H1 (cell line): Measurements from ENCODE around the gene ALPI. TPM values are rescaled to one million over a fixed set of nuclear protein-coding genes. Genes with fewer than 3 reads are reported as not detected.
A peak's percentile ranks its signal among the peaks of the same experiment; 100 is the strongest.

ENCODE experiments used
- CTCF ChIA-PET: fragments of 300-600 bp; sonication (Branson Sonifier 250); formaldehyde crosslinking; loops from one replicate; lab custom pipeline; 2021; ENCODE audit not compliant: partially characterized antibody; lab: Charles Lee
- POLR2A ChIA-PET: fragments of 300-600 bp; sonication (Branson Sonifier 250); formaldehyde crosslinking; loops from one replicate; lab custom pipeline; 2021; ENCODE audit warnings: inconsistent platforms; ENCODE audit not compliant: partially characterized antibody; lab: Charles Lee
- DNase-seq, 2 experiments: peaks; one replicate each; pipeline versions ENCODE4 v3.0.0 to v3.0.0-alpha.2; 2010 to 2022; ENCODE audit warnings: low spot score in 2 of 2, low read depth in 1 of 2, mixed read lengths in 1 of 2
- FAIRE-seq: peaks from 2 replicates; lab custom pipeline; 2011; peaks lifted over from hg19 to GRCh38; lab: Jason Lieb, UNC
- H2AFZ ChIP-seq: 2 replicates; pipeline ENCODE4 v1.8.1; 2012; ENCODE audit warnings: low read length, inconsistent platforms
- H2AK5ac ChIP-seq: 2 replicates; pipeline ENCODE4 v1.6.1; 2013; ENCODE audit warnings: low read depth, low read length
- H2BK120ac ChIP-seq: replicated peaks from 2 replicates; pipeline ENCODE3; 2013; ENCODE audit warnings: low read depth, low read length, inconsistent platforms
- H2BK12ac ChIP-seq: 2 replicates; pipeline ENCODE4 v1.6.1; 2013; ENCODE audit warnings: low read depth, low read length
- H2BK15ac ChIP-seq: 2 replicates; pipeline ENCODE4 v1.6.1; 2013; ENCODE audit warnings: low read length
- H2BK20ac ChIP-seq: 2 replicates; pipeline ENCODE4 v1.6.1; 2013; ENCODE audit warnings: low read length
- H2BK5ac ChIP-seq: 2 replicates; pipeline ENCODE4 v1.6.1; 2013; ENCODE audit warnings: low read depth, low read length
- H3K14ac ChIP-seq: 2 replicates; pipeline ENCODE4 v1.6.1; 2013; ENCODE audit warnings: inconsistent platforms; ENCODE audit not compliant: insufficient read length
- H3K18ac ChIP-seq: 2 replicates; pipeline ENCODE4 v1.6.1; 2013; ENCODE audit warnings: low read length; ENCODE audit errors: extremely low read depth
- H3K23ac ChIP-seq: 2 replicates; pipeline ENCODE4 v1.6.1; 2013; ENCODE audit warnings: inconsistent platforms; ENCODE audit not compliant: insufficient read length
- H3K23me2 ChIP-seq: 2 replicates; pipeline ENCODE4 v1.6.1; 2013; ENCODE audit warnings: low read depth, low read length
- H3K27ac ChIP-seq: 2 replicates; pipeline ENCODE4 v1.6.1; 2011; ENCODE audit warnings: low read depth, low read length, inconsistent platforms
- H3K27me3 ChIP-seq, 4 experiments: replicated peaks in 1 of 4; 1 replicate in 1 of 4; 2 replicates in 3 of 4; pipeline versions ENCODE4 v1.6.1 to v1.8.1; 2011 to 2013; ENCODE audit warnings: low read length in 3 of 4, mild to moderate bottlenecking in 3 of 4, inconsistent platforms in 2 of 4, mixed read lengths in 2 of 4, moderate library complexity in 1 of 4; ENCODE audit not compliant: control insufficient read depth in 3 of 4, insufficient read depth in 3 of 4; ENCODE audit errors: extremely low read depth in 1 of 4
- H3K36me3 ChIP-seq, 4 experiments: 2 replicates each; pipeline versions ENCODE4 v1.6.1 to v1.8.1; 2011 to 2013; ENCODE audit warnings: mild to moderate bottlenecking in 4 of 4, low read length in 3 of 4, moderate library complexity in 2 of 4, control low read depth in 1 of 4, inconsistent platforms in 1 of 4; ENCODE audit not compliant: insufficient read depth in 4 of 4, control insufficient read depth in 2 of 4
- H3K4ac ChIP-seq: replicated peaks from 2 replicates; pipeline ENCODE3; 2013; ENCODE audit warnings: low read length, low read depth, mixed read lengths, inconsistent platforms; ENCODE audit not compliant: insufficient read length
- H3K4me1 ChIP-seq, 4 experiments: replicated peaks in 1 of 4; 1 replicate in 1 of 4; 2 replicates in 3 of 4; pipeline versions ENCODE4 v1.6.1 to v1.8.1; 2011 to 2013; ENCODE audit warnings: low read length in 3 of 4, inconsistent platforms in 2 of 4, mixed read lengths in 1 of 4; ENCODE audit not compliant: insufficient read depth in 4 of 4, control insufficient read depth in 3 of 4
- H3K4me2 ChIP-seq, 2 experiments: 2 replicates each; pipeline versions ENCODE4 v1.6.1 to v1.8.1; 2011 to 2013; ENCODE audit warnings: low read depth in 2 of 2, low read length in 2 of 2, control low read depth in 1 of 2, inconsistent platforms in 1 of 2, mild to moderate bottlenecking in 1 of 2; ENCODE audit not compliant: insufficient read depth in 1 of 2
- H3K4me3 ChIP-seq, 4 experiments: fragments of 200-600, 300-600 bp in 1 of 4; sonication (generic), shearing (Covaris generic), sonication (Bioruptor Twin) in 1 of 4; 2 replicates each; pipeline versions ENCODE4 v1.5.1 to v1.8.1; 2011 to 2016; ENCODE audit warnings: low read length in 4 of 4, low read depth in 3 of 4, control low read depth in 2 of 4, inconsistent platforms in 2 of 4, mild to moderate bottlenecking in 2 of 4, mixed read lengths in 1 of 4, moderate library complexity in 1 of 4; ENCODE audit not compliant: insufficient read depth in 2 of 4; ENCODE audit errors: extremely low read depth in 1 of 4
- H3K56ac ChIP-seq: replicated peaks from 2 replicates; pipeline ENCODE3; 2013; ENCODE audit warnings: low read depth, mild to moderate bottlenecking, mixed read lengths, low read length, inconsistent platforms; ENCODE audit not compliant: insufficient read length
- H3K79me1 ChIP-seq: 2 replicates; pipeline ENCODE4 v1.6.1; 2013; ENCODE audit warnings: low read depth, low read length, control low read depth
- H3K79me2 ChIP-seq, 2 experiments: 2 replicates each; pipeline versions ENCODE4 v1.6.1 to v1.8.1; 2012 to 2013; ENCODE audit warnings: low read length in 2 of 2, mild to moderate bottlenecking in 2 of 2, inconsistent platforms in 1 of 2; ENCODE audit not compliant: insufficient read depth in 2 of 2, control insufficient read depth in 1 of 2
- H3K9ac ChIP-seq, 4 experiments: replicated peaks in 1 of 4; 1 replicate in 1 of 4; 2 replicates in 3 of 4; pipeline versions ENCODE4 v1.6.1 to v1.8.1; 2011 to 2013; ENCODE audit warnings: low read depth in 3 of 4, low read length in 3 of 4, control low read depth in 2 of 4, mild to moderate bottlenecking in 2 of 4, moderate library complexity in 2 of 4, inconsistent platforms in 1 of 4; ENCODE audit errors: extremely low read depth in 1 of 4
- H3K9me3 ChIP-seq, 2 experiments: 2 replicates each; pipeline versions ENCODE4 v1.6.1 to v1.8.1; 2012 to 2013; ENCODE audit warnings: mild to moderate bottlenecking in 2 of 2, moderate library complexity in 2 of 2, control low read depth in 1 of 2, inconsistent platforms in 1 of 2, low read depth in 1 of 2, low read length in 1 of 2, mixed read lengths in 1 of 2; ENCODE audit not compliant: insufficient read depth in 2 of 2
- H4K20me1 ChIP-seq, 2 experiments: replicated peaks in 1 of 2; 2 replicates each; pipeline versions ENCODE3 to v1.8.1; 2011 to 2013; ENCODE audit warnings: inconsistent platforms in 2 of 2, low read length in 2 of 2, mild to moderate bottlenecking in 1 of 2; ENCODE audit not compliant: insufficient read depth in 2 of 2, control insufficient read depth in 1 of 2
- H4K5ac ChIP-seq: 2 replicates; pipeline ENCODE4 v1.6.1; 2013; ENCODE audit warnings: low read length, low read depth, mixed read lengths, inconsistent platforms; ENCODE audit not compliant: insufficient read length
- H4K8ac ChIP-seq: 2 replicates; pipeline ENCODE4 v1.8.0; 2013; ENCODE audit warnings: mild to moderate bottlenecking, moderate library complexity, low read length, inconsistent platforms; ENCODE audit not compliant: insufficient read depth; ENCODE audit errors: extremely low read depth
- H4K91ac ChIP-seq: replicated peaks from 2 replicates; pipeline ENCODE3; 2013; ENCODE audit warnings: low read length, mixed read lengths, inconsistent platforms; ENCODE audit not compliant: insufficient read length
- ATF3 ChIP-seq: IDR thresholded peaks from 2 replicates; pipeline ENCODE4 v1.6.1; 2011; ENCODE audit warnings: low read depth, mild to moderate bottlenecking, low read length; ENCODE audit not compliant: insufficient read depth
- CHD2 ChIP-seq: IDR thresholded peaks from 2 replicates; pipeline ENCODE4 v1.6.1; 2012; ENCODE audit warnings: low read length, improper control_type of control experiment
- CREB1 ChIP-seq: IDR thresholded peaks from 2 replicates; pipeline ENCODE4 v1.6.1; 2012; ENCODE audit warnings: inconsistent platforms
- EP300 ChIP-seq, 2 experiments: IDR thresholded peaks; 1 replicate in 1 of 2; 2 replicates in 1 of 2; pipeline ENCODE4 v1.6.1; 2011 to 2012; ENCODE audit warnings: low read depth in 2 of 2, low read length in 2 of 2, mild to moderate bottlenecking in 2 of 2, borderline replicate concordance in 1 of 2, inconsistent platforms in 1 of 2, moderate library complexity in 1 of 2
- FOSL1 ChIP-seq: IDR thresholded peaks from 2 replicates; pipeline ENCODE4 v1.6.1; 2011; ENCODE audit warnings: mild to moderate bottlenecking, low read depth, low read length, moderate library complexity; ENCODE audit not compliant: insufficient read depth
- HDAC2 ChIP-seq, 2 experiments: fragments of 300-600 bp in 1 of 2; sonication (generic) in 1 of 2; IDR thresholded peaks; 2 replicates each; pipeline ENCODE4 v1.6.1; 2011 to 2012; ENCODE audit warnings: low read depth in 2 of 2, low read length in 2 of 2, mild to moderate bottlenecking in 2 of 2, moderate library complexity in 2 of 2, borderline replicate concordance in 1 of 2, inconsistent platforms in 1 of 2
- HDAC6 ChIP-seq: IDR thresholded peaks from one replicate; pipeline ENCODE4 v1.7.1; 2012; ENCODE audit warnings: low read depth, mild to moderate bottlenecking, inconsistent platforms, low read length, moderate library complexity
- KDM5A ChIP-seq: fragments of 200-600 bp; IDR thresholded peaks from 2 replicates; pipeline ENCODE4 v1.7.1; 2012; ENCODE audit warnings: mild to moderate bottlenecking, low read length, inconsistent platforms, mixed read lengths
- RBBP5 ChIP-seq: IDR thresholded peaks from 2 replicates; pipeline ENCODE4 v1.7.1; 2012; ENCODE audit warnings: low read depth, mild to moderate bottlenecking, inconsistent platforms, low read length, moderate library complexity, borderline replicate concordance
- SAP30 ChIP-seq: fragments of 300-600 bp; sonication (generic); IDR thresholded peaks from 2 replicates; pipeline ENCODE4 v1.7.1; 2012; ENCODE audit warnings: low read length, moderate library complexity, mild to moderate bottlenecking, inconsistent platforms; ENCODE audit not compliant: insufficient read depth, insufficient replicate concordance
- WGBS, 2 experiments: shearing (Covaris generic) in 1 of 2; methylation state at CpG; one replicate each; pipeline versions ENCODE4 v1.1.6 to v1.1.7; 2013 to 2015; ENCODE audit warnings: low lambda C conversion rate in 2 of 2, mixed read lengths in 2 of 2, inconsistent platforms in 1 of 2, low coverage in 1 of 2, missing lambda C conversion rate in 1 of 2; ENCODE audit not compliant: insufficient replicate concordance in 2 of 2, insufficient coverage in 1 of 2, insufficient read length in 1 of 2; ENCODE audit errors: extremely low coverage in 1 of 2, missing lambda C conversion rate in 1 of 2; 5-methylcytosine and 5-hydroxymethylcytosine counted together
- polyA plus RNA-seq, 7 experiments: library from polyadenylated mRNA; depleted of rRNA in 3 of 7; stranded (reverse) in 5 of 7; unstranded in 2 of 7; fragments of >200 nt in 5 of 7; fragments of 200-250 nt in 2 of 7; gene quantifications; 1 replicate in 5 of 7; 2 replicates in 1 of 7; 4 replicates in 1 of 7; pipeline versions ENCODE4 v1.2.1 to v1.2.3, GENCODE V29; 2011 to 2013; ENCODE audit warnings: missing spikeins in 2 of 7, mixed read lengths in 2 of 7
- total RNA-seq: library from RNA; stranded (reverse); fragmentation: NEBNext Ultra II Directional; extraction: Animal tissue kit (Norgen Biotek cat#: 25700); gene quantifications from 2 replicates; pipeline ENCODE4 v1.2.1, GENCODE V29; 2021

ALPI gene
- total and polyA plus RNA-seq, 2 of the 8 experiments (the other 6 are each of a cell fraction or from before 2014, with no cell fraction given) = not detected

DNA sequence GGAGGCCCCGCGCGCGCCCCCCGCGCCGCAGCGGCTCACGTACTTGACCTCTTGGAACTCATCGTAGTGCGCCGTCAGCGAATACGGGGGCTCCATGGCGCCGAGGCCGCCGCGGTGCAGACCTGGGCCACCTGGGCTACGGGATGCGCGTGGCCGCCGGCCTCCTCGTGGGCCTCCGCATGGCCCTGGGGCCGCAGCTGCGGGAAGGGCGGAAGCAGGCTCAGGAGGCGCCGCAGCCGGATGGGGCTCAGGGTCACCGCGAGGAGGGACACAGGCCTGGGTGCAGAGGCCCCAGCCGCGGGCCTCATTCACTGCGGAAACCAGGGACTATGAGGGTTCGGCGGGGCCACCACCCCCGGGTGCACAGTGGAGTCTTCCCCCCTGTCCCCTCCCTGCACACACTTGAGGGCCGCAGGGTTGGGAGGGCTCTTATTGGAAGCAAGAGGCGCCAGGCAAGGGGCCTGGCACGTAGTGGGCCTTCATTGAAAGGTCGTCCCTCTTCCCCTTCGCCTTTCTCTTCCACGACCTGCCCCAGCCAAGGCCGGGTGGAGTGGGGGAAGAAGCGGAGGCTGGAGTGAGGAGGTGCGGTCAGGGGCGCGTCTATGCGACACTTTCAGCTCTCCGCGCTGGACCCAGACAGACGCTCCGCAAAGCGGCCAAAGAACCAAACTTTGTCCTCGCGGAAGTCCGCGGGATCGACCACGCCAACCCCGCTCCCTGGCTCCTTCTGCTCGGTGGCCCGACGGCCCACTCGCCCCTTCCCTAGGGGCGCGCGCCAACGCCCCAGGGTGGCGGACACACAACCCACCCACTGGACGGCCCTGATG lies 30.8 kb downstream of the ALPI start:
- Histone ChIP-seq H2BK120ac (no peak overlapping the region), H3K23ac (no peak overlapping the region), H2AK5ac (no peak overlapping the region), H3K14ac (no peak overlapping the region), H3K4me3 (peak overlapping the region; percentile 26 to 62 (median 37)), H3K23me2 (peaks cover 12% of the 10 kb centered on the region; the same call in 1 of the 2 replicates), H3K79me2 (no peaks in the 10 kb centered on the region), H3K36me3 (peaks cover 0 to 11% (median 0%) of the 10 kb centered on the region in 4 experiments; a peak in 1 of 8 replicates), H3K18ac (no peak overlapping the region), H2AFZ (no peak overlapping the region), H3K27me3 (peaks cover 35 to 58% (median 50%) of the 10 kb centered on the region in 4 experiments), H4K91ac (no peak overlapping the region), H3K4me1 (peaks cover 0 to 40% (median 22%) of the 10 kb centered on the region in 4 experiments; a peak in 6 of 7 replicates), H2BK20ac (peak overlapping the region; percentile 34; the same call in 1 of the 2 replicates), H3K4me2 (peak overlapping the region; percentile 56 to 79), H4K20me1 (peaks cover 6 to 13% of the 10 kb centered on the region in 2 experiments), H3K9ac (no peak overlapping the region), H2BK5ac (no peak overlapping the region), H3K4ac (no peak overlapping the region), H3K27ac (no peak overlapping the region), H2BK15ac (no peak overlapping the region), H4K8ac (peak overlapping the region; percentile 83), H4K5ac (no peak overlapping the region), H3K56ac (no peak overlapping the region), H3K9me3 (no peaks in the 10 kb centered on the region; a peak in 1 of 4 replicates), H3K79me1 (no peaks in the 10 kb centered on the region), H2BK12ac (peak overlapping the region; percentile 5; the same call in 1 of the 2 replicates)
- DNase-seq (no peak), FAIRE-seq (no peak)
- CTCF ChIA-PET = interaction anchor here (0.9 to 3.4 kb wide), 6 partner anchors 13 to 153 kb away, joined by 3 to 17 read pairs (median 3); no protein-coding TSS in a partner anchor
- 5% methylated on average over 45 of the region's 74 CpGs; no CpG with 5 or more reads in 1 of the 2 experiments for WGBS, 2 experiments
- POLR2A ChIA-PET = interaction anchor here (1.2 to 1.6 kb wide), 2 partner anchors 9 to 35 kb away, joined by 4 to 5 read pairs; no protein-coding TSS in a partner anchor
- TF ChIP-seq RBBP5 (peak; percentile 17; the same call in 1 of the 2 replicates), SAP30 (no peak), KDM5A (no peak), CHD2 (no peak), ATF3 (no peak), CREB1 (no peak), HDAC2 (IDR thresholded peaks at IDR 0.05; ENCODE audit: borderline replicate concordance in 1 of 2, low read depth in 2 of 2, low read length in 2 of 2) (no peak), HDAC6 (no peak), FOSL1 (no peak), EP300 (IDR thresholded peaks at IDR 0.05; ENCODE audit: borderline replicate concordance in 1 of 2, low read depth in 2 of 2, low read length in 2 of 2) (no peak)
